Cardiac fibroblast (primary cell): ENCODE results near the gene AOC3.
A peak's percentile ranks its signal among the peaks of the same experiment; 100 is the strongest.

Experiments
- DNase-seq, 2 donors: peaks; one replicate each; pipeline versions ENCODE4 v3.0.0 to v3.0.0-alpha.2; 2010; ENCODE audit warnings: low read depth in 2 of 2
- H3K4me3 ChIP-seq, 2 donors: replicated peaks in 1 of 2; 1 replicate in 1 of 2; 2 replicates in 1 of 2; pipeline ENCODE4 v1.5.1; 2011; ENCODE audit warnings: low read depth in 2 of 2, low read length in 2 of 2, mild to moderate bottlenecking in 2 of 2, moderate library complexity in 1 of 2
- CTCF ChIP-seq: IDR thresholded peaks from one replicate; pipeline ENCODE4 v1.5.1; 2011; ENCODE audit warnings: low read depth, mild to moderate bottlenecking, low read length, inconsistent platforms

AOC3 gene

GRCh38 chr17:42817866-42818265 is 33.1 kb upstream of the AOC3 start:
- TF ChIP-seq CTCF: no peak
- peak in 1 of 2 donors; percentile 77 for DNase-seq

GRCh38 chr17:42818379-42818778 is 32.6 kb upstream of the AOC3 start:
- no peak for TF ChIP-seq CTCF
- no peak overlapping the region for H3K4me3 ChIP-seq
- peak; percentile 22 to 81 for DNase-seq

More at GRCh38 chr17:42817866-42818265, 33.1 kb upstream of the AOC3 start:
- H3K4me3 ChIP-seq: no peak overlapping the region

DNA sequence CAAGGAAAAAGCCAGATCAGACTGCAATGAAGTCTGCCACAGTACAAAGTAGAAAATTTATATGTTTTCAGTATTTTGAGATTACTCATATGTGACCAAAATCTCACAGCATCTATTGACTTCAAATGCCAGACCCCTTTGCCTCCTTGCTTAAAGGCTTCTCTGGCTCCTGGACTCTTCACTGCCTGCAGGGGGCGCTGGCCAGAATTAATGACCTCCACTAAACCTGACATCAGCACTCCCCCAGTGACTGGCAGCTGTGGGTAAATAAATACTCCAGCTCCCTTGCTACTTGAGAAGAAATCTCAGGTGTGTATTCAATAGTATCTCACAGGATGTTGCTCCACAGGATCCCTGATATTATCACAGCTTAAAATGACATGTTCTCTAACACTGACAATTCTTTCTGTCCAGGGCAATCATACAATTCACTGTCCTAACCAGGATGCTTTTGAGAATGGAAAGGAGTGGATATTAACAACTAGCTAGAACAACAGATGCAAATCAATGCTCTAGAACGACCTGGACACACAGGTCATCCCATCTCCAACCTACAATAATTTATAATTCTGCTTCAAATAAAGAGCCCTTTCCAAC is 31.0 kb upstream of the AOC3 start:
- TF ChIP-seq CTCF: peak; percentile 84
- no peak overlapping the region for H3K4me3 ChIP-seq
- DNase-seq: peak; percentile 71 to 77

- DNase-seq: no peak
- no peak for TF ChIP-seq CTCF
These were observed 29.8 kb upstream of the AOC3 start for GRCh38 chr17:42821176-42821575.

GRCh38 chr17:42827472-42827871 is 23.5 kb upstream of the AOC3 start:
- H3K4me3 ChIP-seq: no peak overlapping the region
- DNase-seq: no peak
- no peak for TF ChIP-seq CTCF

More at GRCh38 chr17:42821176-42821575, 29.8 kb upstream of the AOC3 start:
- no peak overlapping the region for H3K4me3 ChIP-seq

GRCh38 chr17:42830971-42831370 is 20.0 kb upstream of the AOC3 start:
- no peak for TF ChIP-seq CTCF
- H3K4me3 ChIP-seq: no peak overlapping the region
- DNase-seq: no peak
